OCI-M1 (cell line): ENCODE results near the gene ZSCAN9.

Source experiments
- DNase-seq: peaks from one replicate; lab custom pipeline; 2025; lab: John Stamatoyannopoulos, UW

The ZSCAN9 gene

GRCh38 chr6:28266962-28267694 lies 42.1 kb downstream of the ZSCAN9 start, which contains the start of gene ZSCAN26:
Gene ZSCAN26, plus strand, starts transcription at chr6:28267143. Its CDS starts 4,777 bp downstream, at chr6:28271920.
- DNase-seq: peak; percentile 97

DNA sequence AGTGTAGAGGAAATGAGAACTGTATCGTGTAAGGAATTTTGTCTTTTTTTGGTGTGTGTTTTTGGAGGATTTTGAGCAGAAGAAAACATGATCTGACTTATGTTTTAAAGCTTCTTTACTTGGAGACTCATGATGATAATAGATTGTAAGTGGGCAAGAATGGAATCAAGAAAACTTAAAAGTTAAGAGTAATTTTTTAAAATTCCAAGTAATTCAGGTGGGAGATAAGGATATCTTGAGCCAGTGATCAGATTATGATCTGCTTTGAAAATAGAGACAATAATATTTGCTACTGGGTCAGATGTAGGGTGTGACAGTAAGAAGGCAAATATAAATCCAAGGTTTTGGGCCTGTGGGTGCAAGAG lies 42.6 kb downstream of the ZSCAN9 start:
- no peak for DNase-seq

- peak; percentile 54 for DNase-seq
Observed at GRCh38 chr6:28269492-28269891, 44.4 kb downstream of the ZSCAN9 start.

DNA sequence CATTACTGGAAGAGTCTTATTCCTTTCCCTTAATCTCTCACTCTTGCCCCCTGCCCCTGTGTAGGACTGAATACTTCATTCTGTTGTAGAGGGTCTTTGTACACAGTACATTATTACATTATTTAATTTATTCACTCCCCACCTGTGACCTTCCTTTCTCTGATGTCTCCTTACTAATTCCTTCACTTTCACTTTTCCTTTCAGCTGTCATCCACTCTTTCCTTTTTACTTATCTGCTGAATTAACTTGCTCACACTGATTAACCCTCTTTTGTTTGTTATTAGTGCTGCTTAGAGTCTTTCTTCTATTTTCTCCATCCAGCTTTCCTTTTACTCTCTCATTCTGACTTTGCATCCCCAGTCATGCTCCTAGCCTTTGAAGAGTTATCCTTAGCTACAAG lies 49.8 kb downstream of the ZSCAN9 start:
- DNase-seq: peak; percentile 62

DNA sequence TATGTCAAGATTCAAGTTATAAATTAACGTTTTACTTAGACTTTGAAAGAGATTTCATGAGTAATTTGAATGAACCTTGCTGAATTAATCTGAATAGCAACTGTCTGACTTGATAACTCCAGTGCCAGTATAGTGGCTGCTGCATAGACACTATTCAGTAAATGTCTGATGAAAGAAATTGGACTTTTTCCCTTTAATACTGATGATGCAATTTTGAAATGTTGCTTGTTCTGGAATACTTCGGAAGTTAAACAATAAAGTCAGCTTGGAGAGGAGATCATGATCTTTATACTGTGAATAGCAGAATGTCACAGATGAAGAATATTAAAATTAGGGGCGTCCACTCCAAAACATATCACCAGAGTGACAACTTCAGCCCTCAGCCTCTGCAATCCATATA lies 52.7 kb downstream of the ZSCAN9 start:
- no peak for DNase-seq

GRCh38 chr6:28280595-28281287 lies 55.7 kb downstream of the ZSCAN9 start:
- DNase-seq: peak; percentile 64

GRCh38 chr6:28281288-28282064 lies 56.4 kb downstream of the ZSCAN9 start, which contains the start of gene PGBD1:
Gene PGBD1, plus strand, starts transcription at chr6:28281572. Its CDS starts 2,242 bp downstream, at chr6:28283814.
- peak; percentile 92 for DNase-seq

DNA sequence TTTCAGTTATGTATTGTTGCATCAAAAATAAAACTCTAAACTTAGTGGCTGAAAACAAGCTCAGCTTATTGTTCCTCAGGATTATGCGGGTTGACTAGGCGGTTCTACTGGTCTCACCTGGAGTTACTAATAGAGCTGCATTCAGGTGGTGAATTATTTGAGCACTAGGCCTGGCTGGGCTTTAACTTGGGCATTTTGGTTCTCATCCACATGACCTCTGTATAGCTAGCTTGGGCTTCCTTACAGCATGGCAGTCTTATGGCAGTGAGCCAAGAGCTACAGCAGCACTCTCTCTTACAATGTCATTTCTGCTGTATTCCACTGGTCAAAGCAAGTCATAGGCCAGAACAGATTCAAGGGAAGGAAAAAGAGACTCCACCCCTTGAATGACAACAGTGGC lies 57.9 kb downstream of the ZSCAN9 start:
- peak; percentile 50 for DNase-seq
